HFFc6 (cell line): ENCODE data around the gene IGIP. TPM values are rescaled to one million over a fixed set of nuclear protein-coding genes. Genes with fewer than 3 reads are reported as not detected.

Experiments
- DNase-seq: peaks from one replicate; pipeline ENCODE4 v3.0.0-alpha.2; 2018
- H3K27ac Mint-ChIP-seq: 2 replicates; pipeline ENCODE4 v1.8.0; 2020; ENCODE audit warnings: mild to moderate bottlenecking, mixed read lengths
- H3K27me3 Mint-ChIP-seq: 2 replicates; pipeline ENCODE4 v1.8.0; 2021; ENCODE audit warnings: mild to moderate bottlenecking, moderate library complexity, mixed read lengths; ENCODE audit not compliant: insufficient read depth
- H3K36me3 Mint-ChIP-seq: 2 replicates; pipeline ENCODE4 v1.8.0; 2021; ENCODE audit warnings: low read depth, mixed read lengths
- H3K4me1 Mint-ChIP-seq: 2 replicates; pipeline ENCODE4 v1.8.0; 2020; ENCODE audit warnings: low read depth, mixed read lengths
- H3K4me3 Mint-ChIP-seq: 2 replicates; pipeline ENCODE4 v1.8.0; 2020; ENCODE audit warnings: mild to moderate bottlenecking, moderate library complexity, mixed read lengths
- H3K9me3 Mint-ChIP-seq: 2 replicates; pipeline ENCODE4 v1.8.0; 2020; ENCODE audit warnings: mild to moderate bottlenecking, mixed read lengths
- CTCF ChIP-seq: fragments of 200-600 bp; sonication (generic); IDR thresholded peaks from 2 replicates; pipeline ENCODE4 v1.5.0; 2021; ENCODE audit warnings: antibody characterized with exemption, mild to moderate bottlenecking
- total RNA-seq, 6 experiments: library from RNA; stranded (reverse); fragmentation: NEBNext Ultra II Directional; extraction: Animal tissue kit (Norgen Biotek cat#: 25700); gene quantifications; 2 replicates in 1 of 6; 3 replicates in 5 of 6; pipeline ENCODE4 v1.2.3, GENCODE V29; 2021

IGIP gene
- total RNA-seq, 6 experiments from 2014 or later = 3.4 to 8.4 (median 4.1) TPM

GRCh38 chr5:140084541-140084940, 41.2 kb upstream of the IGIP start:
- no peak for TF ChIP-seq CTCF
- Mint-ChIP-seq H3K9me3 (peaks cover 6% of the 10 kb centered on the region), H3K36me3 (peaks cover 7% of the 10 kb centered on the region), H3K27ac (no peak overlapping the region), H3K27me3 (peaks cover 30% of the 10 kb centered on the region), H3K4me1 (no peaks in the 10 kb centered on the region), H3K4me3 (no peak overlapping the region)
- no peak for DNase-seq

GRCh38 chr5:140090251-140090650, 35.5 kb upstream of the IGIP start:
- H3K27ac Mint-ChIP-seq = no peak overlapping the region
- no peak for TF ChIP-seq CTCF
- no peaks in the 10 kb centered on the region for H3K4me1 Mint-ChIP-seq
- H3K9me3 Mint-ChIP-seq = peaks cover 22% of the 10 kb centered on the region
- peaks cover 18% of the 10 kb centered on the region for H3K36me3 Mint-ChIP-seq
- no peak overlapping the region for H3K4me3 Mint-ChIP-seq
- peaks cover 27% of the 10 kb centered on the region for H3K27me3 Mint-ChIP-seq
- DNase-seq = no peak

GRCh38 chr5:140093179-140093578, 32.6 kb upstream of the IGIP start:
- H3K9me3 Mint-ChIP-seq = peaks cover 22% of the 10 kb centered on the region
- no peak for TF ChIP-seq CTCF
- H3K36me3 Mint-ChIP-seq = peaks cover 18% of the 10 kb centered on the region
- H3K4me1 Mint-ChIP-seq = no peaks in the 10 kb centered on the region
- no peak overlapping the region for H3K27ac Mint-ChIP-seq
- DNase-seq = no peak
- peaks cover 35% of the 10 kb centered on the region for H3K27me3 Mint-ChIP-seq
- H3K4me3 Mint-ChIP-seq = no peak overlapping the region

- H3K9me3 Mint-ChIP-seq = peaks cover 22% of the 10 kb centered on the region
- no peak for DNase-seq
- H3K27me3 Mint-ChIP-seq = peaks cover 38% of the 10 kb centered on the region
- H3K36me3 Mint-ChIP-seq = peaks cover 18% of the 10 kb centered on the region
- no peak overlapping the region for H3K4me3 Mint-ChIP-seq
- TF ChIP-seq CTCF = no peak
- H3K27ac Mint-ChIP-seq = no peak overlapping the region
- H3K4me1 Mint-ChIP-seq = no peaks in the 10 kb centered on the region
Observed at GRCh38 chr5:140093866-140094265, 31.9 kb upstream of the IGIP start.

GRCh38 chr5:140094889-140095288, 30.8 kb upstream of the IGIP start:
- Mint-ChIP-seq H3K36me3 (peaks cover 8% of the 10 kb centered on the region; the same call in 1 of the 2 replicates), H3K9me3 (peaks cover 12% of the 10 kb centered on the region), H3K4me1 (no peaks in the 10 kb centered on the region), H3K4me3 (no peak overlapping the region), H3K27ac (no peak overlapping the region), H3K27me3 (peaks cover 30% of the 10 kb centered on the region)
- no peak for TF ChIP-seq CTCF
- DNase-seq = no peak

GRCh38 chr5:140101179-140101578, 24.6 kb upstream of the IGIP start:
- no peaks in the 10 kb centered on the region for H3K9me3 Mint-ChIP-seq
- H3K36me3 Mint-ChIP-seq = no peaks in the 10 kb centered on the region
- TF ChIP-seq CTCF = no peak
- no peak overlapping the region for H3K27ac Mint-ChIP-seq
- H3K27me3 Mint-ChIP-seq = peaks cover 25% of the 10 kb centered on the region
- no peak overlapping the region for H3K4me3 Mint-ChIP-seq
- DNase-seq = no peak
- no peaks in the 10 kb centered on the region; the same call in 1 of the 2 replicates for H3K4me1 Mint-ChIP-seq
